Hippocampal formation (tissue), 2 donors: ENCODE data around the gene KCNE1.
"Not testable (repeated sequence)": the region's sequence is repeated elsewhere in the genome, so short reads cannot be mapped to it uniquely, and the experiment has no call there.

Experiments
- DNase-seq, 2 donors: peaks; one replicate each; lab custom pipeline; 2025; lab: John Stamatoyannopoulos, UW

KCNE1 gene

DNA sequence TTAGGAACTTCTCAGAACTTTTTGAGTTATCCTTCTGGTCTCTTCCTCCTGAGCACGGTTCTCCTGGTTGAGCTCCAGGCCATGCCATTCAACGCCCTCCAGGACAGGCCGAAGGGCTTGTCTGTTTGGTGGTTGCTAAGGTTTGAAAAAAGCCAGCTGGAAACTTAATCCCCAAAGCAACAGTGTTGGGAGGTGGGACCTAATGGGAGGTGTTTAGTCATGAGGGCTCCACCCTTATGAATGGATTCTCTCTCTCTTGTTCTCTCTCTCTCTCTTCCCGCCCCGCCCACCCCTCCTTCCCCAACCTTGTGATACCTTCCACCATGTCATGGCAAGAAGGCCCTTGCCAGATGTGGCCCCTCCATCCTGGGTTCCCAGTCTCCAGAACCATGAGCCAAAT is 829 bp downstream of the KCNE1 start:
- no peak for DNase-seq

DNA sequence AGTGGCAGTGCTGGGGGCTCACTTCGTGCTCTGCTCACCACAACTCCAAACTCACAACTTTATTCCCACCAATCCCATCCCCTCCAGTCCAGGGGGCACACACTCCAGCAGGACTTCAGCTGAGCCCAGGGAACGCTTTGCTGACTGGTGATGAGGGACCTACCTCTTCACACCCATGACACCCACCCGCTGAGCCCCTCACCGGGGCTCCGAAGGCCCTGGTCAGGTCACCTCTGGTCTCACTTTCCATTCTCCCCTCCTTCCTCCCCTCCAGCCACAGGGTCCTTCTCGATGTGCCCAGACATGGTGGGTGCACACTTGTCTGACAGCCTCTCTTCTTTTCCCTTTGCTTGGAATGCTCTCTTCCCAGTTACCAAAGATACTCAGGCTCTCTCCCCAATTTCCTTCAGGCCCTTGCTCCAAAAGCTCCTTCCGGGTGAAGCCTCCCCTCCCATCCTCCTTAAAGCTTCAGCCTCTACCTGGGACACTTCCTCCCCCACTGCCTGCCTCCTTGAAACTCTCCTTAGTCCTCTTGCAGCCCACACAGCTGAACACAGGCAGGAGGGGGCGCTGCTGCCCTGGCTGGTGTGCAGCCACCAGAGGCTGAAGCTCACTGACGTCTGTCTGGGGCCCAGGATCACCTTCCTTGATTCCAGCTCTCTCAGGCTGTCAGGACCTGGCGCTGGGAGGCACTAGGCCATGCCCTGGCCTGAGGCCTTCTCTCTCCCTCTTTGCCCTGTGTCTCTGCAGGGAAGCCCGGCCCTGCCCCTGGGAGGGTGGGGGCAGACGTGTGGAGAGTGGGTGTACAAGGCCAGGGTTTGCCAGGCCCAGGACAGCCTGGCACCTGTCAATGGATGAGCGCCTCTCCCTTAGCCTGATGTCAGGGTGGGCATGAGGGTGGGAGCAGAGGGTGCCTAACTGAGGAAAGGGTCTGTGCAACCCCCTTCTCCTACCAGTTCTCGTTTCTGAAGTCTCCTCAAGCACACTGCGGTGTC is 1.6 kb downstream of the KCNE1 start:
- DNase-seq = peak in 1 of 2 donors; percentile 62

DNA sequence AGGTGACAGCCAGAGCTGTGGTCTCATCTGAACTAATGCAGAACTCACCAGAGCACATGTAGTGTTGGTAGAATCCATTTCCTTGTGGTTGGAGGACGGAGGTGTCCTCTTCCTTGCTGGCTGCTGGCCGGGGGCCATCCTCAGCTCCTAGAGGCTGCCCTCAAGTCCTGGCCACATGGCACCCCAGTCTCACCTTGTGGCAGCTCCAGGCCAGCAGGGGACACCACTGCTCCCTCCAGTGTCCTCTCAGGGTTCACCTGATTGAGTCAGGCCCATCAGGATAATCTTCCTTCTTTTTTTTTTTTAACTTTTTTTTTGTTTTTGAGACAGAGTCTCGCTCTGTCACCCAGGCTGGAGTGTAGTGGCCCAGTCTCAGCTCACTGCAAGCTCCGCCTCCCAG is 2.9 kb downstream of the KCNE1 start:
- no peak for DNase-seq

- no peak for DNase-seq
These were observed 7.4 kb downstream of the KCNE1 start for GRCh38 chr21:34504595-34504994.

- DNase-seq = no peak
These were observed 9.4 kb downstream of the KCNE1 start for GRCh38 chr21:34502480-34503106.

DNA sequence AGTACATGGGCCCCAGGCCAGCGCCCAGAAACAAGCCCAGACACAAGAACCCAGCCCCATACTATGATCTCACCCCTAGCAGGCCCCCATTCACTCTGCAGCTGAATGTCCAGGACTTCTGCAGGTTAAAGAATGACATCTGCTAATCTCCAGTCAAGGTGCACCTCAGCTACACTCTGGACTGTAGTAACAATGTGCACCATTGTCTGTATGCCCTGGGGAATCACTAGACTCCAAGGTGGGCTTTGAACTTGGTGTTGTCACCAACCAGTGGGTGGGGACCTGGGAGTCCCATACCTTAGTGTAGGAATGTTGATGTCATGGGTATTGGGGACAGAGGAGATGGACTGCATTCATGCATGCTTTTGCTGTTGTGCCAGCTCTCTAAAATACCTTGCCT is 10.3 kb downstream of the KCNE1 start:
- DNase-seq = no peak

DNA sequence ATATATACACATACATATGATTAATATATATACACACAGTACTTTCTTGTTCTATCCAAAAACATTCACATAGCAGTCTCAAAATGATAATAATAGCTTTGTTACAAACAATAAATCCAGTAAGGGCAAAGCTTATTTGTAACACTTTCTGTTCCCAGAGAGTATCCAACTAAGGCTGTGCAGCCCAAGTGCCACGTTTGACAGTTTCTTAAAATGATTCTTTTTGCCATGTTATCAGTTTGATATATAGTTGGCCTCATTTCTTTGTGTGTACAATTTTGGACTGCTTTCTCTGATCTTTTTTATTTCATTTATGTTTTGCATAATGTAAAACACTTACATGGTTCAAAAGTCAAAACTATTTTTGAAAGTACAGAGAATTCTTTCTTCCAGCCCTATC is 11.8 kb downstream of the KCNE1 start:
- DNase-seq = no peak

- DNase-seq = no peak
These were observed 12.9 kb downstream of the KCNE1 start for GRCh38 chr21:34499116-34499515.

- no peak for DNase-seq
These were observed 13.4 kb downstream of the KCNE1 start for GRCh38 chr21:34498623-34499022.

DNA sequence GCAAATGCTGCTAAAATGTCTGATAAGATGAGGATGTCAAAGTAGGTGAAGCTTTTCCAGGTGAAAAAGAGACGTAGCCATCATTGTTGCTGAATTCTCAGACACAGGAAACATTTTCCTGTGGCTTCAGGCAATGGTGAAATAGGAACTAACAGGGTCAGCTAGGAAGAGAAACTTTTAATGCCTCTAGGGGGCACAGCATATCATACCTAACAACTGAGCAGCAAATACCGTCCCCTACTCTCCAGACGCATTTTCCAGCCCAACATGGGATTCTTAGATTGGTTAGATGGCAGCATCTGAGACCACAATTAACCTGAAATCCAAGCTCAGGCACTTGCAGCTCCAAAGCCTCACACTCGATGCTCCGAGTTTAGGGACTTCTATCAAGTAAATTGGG is 28.2 kb downstream of the KCNE1 start:
- not testable (repeated sequence) for DNase-seq

GRCh38 chr21:34483435-34483834 is 28.6 kb downstream of the KCNE1 start:
- not testable (repeated sequence) for DNase-seq

DNA sequence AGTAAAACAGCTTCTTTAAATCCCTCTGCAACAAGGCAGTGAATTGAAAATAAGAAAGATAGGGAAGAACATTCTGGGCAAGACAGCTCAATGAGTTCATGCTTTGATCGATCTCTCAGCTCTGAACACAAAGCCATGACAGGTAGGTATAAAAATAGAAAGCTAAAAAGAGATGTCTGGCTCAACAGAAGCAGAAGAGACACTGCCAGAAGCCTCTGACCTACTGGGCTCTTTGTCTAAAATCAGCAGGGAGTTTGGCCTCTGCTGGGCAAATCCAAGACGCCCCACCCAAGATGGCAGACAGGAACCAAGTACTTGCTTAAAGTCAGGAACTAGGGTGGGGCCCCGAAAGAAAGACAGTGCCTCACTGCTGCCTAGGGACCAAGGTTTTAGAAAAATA is 44.7 kb downstream of the KCNE1 start:
- not testable (repeated sequence) for DNase-seq

DNA sequence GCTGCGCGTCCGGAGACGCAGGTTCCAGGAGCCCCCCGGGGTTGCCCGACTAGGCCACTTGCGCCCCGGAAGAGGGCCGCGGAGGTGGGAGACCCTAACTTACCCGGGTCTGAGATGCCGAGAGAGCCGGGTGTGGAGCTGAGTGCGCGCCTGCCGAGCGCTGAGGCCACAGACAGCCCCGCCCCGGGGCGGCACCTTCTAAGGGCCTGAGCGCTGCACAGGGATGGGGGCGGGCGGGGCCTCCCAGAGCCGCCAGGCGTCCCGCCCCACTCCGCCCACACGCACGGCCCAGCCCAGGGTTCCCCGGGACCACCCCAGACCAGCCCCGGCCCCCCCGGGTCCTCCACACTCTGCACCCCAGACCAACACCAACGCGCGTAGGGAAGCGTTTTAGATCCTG is 52.6 kb downstream of the KCNE1 start:
- not testable (repeated sequence) for DNase-seq

DNA sequence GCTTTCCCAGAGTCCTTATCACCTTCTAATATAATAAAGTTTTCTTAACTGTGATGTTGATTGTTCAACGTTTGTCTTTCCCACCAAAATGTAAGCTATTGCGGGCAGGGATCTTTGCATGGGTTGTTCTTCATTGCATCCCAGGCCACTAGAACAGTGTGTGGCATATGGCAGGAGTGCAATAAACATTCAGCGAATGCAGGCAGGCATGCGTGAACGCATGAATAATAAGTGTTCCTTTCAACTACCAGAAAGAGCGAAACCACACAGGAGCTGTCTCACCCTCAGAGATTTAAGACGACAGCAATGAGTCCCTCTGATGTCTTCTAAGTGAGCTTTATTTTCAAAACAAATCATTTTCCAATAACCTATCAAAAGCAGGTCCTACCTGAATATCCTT is 53.7 kb downstream of the KCNE1 start:
- not testable (repeated sequence) for DNase-seq

DNA sequence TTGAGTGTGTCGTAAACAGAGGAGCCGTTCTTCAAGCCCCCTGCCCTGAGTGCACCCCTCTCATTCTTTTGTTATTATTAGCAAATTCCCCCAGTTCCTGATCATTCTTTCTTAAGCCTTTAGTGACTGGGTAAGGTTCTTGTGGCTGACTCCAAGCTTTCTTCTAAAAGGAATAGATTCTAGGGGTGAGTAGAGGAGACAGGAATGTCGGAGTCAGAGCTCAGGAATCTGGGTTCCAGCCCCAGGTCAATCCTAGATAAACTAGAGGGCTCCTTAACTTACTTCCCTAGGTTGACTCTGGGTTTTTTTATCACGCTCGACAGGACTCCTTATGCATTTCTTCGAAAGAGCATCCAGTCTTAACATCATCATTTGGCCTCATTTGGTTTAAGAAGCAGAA is 55.8 kb downstream of the KCNE1 start:
- DNase-seq = not testable (repeated sequence)

GRCh38 chr21:34455628-34456027 is 56.4 kb downstream of the KCNE1 start:
- not testable (repeated sequence) for DNase-seq

- DNase-seq = not testable (repeated sequence)
These were observed 65.0 kb downstream of the KCNE1 start for GRCh38 chr21:34447018-34447417.

DNA sequence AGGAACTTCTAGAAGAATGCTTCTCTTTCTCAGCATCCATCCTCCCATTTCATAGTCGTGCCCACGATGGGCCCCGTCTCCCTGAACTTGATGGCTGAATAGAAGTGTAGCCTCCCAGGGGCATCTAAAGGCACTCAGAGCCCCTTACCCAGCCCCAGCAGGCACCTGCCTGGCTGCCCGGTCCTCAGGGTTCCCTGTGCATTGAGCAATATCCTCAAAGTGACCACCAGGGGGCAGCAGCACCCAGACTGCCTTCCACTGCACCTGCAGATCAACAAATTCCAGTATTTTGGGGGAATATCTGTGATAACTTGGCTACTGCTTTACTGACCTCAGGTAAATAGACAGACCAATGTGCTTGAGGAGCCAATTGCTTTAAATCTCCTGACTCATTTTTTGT is 68.5 kb downstream of the KCNE1 start:
- DNase-seq = not testable (repeated sequence)

GRCh38 chr21:34429710-34430109 is 82.3 kb downstream of the KCNE1 start:
- DNase-seq = not testable (repeated sequence)

DNA sequence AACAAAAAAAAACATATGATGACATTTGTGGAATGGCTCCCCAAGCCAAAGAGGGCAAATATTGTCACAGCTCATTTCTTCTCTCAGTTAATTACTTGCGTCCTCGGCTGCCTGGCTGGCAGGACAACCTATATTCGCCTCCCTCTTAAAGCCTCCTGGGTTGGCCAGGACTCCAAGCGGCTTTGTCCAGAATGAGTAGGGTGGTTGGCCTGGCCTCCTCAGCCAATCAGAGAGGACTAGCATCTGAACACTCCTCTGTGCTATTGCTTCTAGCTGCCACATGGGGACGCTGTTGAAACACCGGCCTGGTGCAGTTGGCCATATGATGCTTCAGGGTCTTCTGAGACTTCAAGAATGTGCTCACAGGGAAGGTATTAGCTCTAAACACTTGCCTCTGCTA is 83.6 kb downstream of the KCNE1 start:
- DNase-seq = not testable (repeated sequence)

DNA sequence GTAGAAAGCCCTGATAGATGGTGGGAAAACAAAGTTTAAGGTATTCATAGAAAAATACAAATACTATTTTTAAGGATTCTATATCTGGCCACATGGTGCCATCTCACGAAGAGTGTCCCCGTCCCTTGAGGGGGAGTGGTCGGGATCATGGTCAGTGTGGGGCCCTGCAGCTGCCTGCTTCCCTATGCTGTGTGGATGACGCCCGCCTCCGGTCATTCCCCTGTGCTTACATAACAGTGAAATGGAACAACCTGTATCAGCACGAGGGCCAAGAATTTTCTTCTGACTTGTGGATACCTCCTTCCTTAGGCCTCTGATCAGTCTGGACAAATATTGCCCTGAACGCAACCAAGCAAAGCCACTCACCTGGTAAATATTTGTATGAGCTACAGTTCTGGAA is 84.7 kb downstream of the KCNE1 start:
- not testable (repeated sequence) for DNase-seq

GRCh38 chr21:34423805-34424204 is 88.2 kb downstream of the KCNE1 start, which contains the start of gene SMIM34:
TSS of gene SMIM34 (minus strand) at chr21:34423951. CDS start at chr21:34423839, 112 bp downstream.
- DNase-seq = not testable (repeated sequence)
